GM13977 (cell line): ENCODE measurements around the gene CD9.

Source experiments
- DNase-seq: peaks from one replicate; pipeline ENCODE4 v3.0.0; 2012; ENCODE audit warnings: low spot score
- in situ Hi-C: fragments of 300-500 bp; cut with MboI; formaldehyde crosslinking; loops from one replicate; pipeline ENCODE4 v1.12.0; 2022; ENCODE audit warnings: low sequenced_read_pairs, low pct_unique_long_range_greater_than_20kb, mixed read lengths, inconsistent platforms; ENCODE audit not compliant: unreplicated experiment
- TF ChIP-seq, protein P1 (sequence below): IDR thresholded peaks from 2 replicates; pipeline ENCODE4 v1.5.1; 2012; ENCODE audit warnings: mild to moderate bottlenecking, control low read depth; ENCODE audit not compliant: insufficient read depth; ENCODE audit errors: extremely low read depth, missing control alignments

The CD9 gene

DNA sequence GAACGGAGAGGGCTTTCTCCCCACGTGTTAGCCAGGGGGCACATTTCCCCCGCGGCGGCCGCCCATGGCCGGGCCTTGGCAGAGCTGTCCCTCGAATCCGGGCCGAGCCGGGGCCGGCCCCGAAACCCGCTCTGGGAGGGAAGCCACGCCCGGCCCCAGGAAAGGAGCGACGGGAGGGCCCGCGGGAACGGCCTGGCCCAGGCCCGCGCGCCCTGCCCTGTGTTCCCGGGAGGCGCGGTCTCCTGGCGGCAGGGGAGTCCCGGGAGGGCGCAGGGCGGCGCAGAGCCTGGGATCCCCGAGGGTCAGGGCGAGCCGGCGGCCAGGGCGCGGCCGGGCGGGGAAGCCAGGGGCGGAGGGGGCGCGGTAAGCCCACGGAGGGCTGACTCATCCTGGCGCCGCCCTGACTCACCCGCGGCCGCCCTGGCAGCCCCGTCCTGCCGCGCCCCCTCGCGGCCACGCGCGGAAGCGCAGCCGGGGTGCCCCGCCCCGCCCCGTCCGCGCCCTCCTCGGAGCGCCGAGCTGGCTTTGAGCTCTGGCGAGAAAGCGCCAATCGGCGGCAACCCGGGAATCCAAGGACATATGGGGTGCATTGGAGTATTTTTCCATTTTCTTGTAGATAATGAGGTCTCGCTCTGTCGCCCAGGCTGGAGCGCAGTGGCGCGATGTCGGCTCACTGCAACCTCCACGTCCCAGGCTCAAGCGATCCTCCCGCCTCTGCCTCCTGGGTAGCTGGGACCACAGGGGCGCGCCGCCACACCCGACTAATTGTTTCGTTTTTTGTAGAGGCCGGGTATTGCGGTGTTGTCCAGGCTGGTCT lies 78.4 kb downstream of the CD9 start:
- in situ Hi-C loops = no loop called here
- DNase-seq = peak; percentile 91
- TF ChIP-seq, protein P1, sequence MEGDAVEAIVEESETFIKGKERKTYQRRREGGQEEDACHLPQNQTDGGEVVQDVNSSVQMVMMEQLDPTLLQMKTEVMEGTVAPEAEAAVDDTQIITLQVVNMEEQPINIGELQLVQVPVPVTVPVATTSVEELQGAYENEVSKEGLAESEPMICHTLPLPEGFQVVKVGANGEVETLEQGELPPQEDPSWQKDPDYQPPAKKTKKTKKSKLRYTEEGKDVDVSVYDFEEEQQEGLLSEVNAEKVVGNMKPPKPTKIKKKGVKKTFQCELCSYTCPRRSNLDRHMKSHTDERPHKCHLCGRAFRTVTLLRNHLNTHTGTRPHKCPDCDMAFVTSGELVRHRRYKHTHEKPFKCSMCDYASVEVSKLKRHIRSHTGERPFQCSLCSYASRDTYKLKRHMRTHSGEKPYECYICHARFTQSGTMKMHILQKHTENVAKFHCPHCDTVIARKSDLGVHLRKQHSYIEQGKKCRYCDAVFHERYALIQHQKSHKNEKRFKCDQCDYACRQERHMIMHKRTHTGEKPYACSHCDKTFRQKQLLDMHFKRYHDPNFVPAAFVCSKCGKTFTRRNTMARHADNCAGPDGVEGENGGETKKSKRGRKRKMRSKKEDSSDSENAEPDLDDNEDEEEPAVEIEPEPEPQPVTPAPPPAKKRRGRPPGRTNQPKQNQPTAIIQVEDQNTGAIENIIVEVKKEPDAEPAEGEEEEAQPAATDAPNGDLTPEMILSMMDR = peak; percentile 93

DNA sequence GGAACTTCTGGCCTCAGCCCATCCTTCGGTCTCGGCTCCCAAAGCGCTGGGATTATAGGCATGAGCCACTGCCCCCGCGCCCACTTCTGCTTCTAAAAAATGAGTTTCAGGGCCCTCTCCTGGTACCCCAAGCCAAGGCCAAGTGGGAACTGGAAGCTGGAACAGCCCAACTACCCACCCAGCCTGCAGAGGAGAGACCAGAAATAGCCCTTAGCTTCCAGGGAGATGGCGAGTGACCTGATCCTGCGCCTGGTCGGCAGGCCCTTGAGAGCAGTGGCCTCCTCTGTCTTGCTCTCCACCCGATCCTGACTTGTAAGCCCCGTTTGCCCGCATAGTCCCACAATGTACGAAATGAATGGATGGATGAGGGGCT lies 79.0 kb downstream of the CD9 start:
- TF ChIP-seq, protein P1 = no peak
- in situ Hi-C loops = no loop called here
- no peak for DNase-seq

DNA sequence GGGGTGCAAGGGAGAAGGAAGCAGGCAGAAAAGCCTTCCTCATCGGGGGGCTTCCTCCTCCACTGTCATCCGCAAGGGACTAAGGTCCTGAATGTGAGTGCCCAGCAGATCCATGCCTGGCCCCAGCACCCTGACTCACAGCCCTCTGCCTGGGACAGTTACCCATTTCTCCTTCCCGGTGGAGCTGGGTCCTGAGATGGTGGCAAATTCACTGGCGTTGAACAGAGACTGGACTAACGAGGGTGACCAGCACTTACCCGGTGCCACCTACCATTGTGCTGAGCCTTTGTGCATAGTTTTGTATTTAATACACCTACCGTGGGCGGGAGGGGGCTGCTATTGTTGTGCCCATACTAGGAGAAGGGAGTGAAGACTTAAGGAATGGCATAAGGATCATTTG lies 79.4 kb downstream of the CD9 start:
- no peak for DNase-seq
- TF ChIP-seq, protein P1 = no peak
- in situ Hi-C loops = loop anchor here (10.0 kb wide), 1 partner anchor 85 kb away; no protein-coding TSS in a partner anchor

DNA sequence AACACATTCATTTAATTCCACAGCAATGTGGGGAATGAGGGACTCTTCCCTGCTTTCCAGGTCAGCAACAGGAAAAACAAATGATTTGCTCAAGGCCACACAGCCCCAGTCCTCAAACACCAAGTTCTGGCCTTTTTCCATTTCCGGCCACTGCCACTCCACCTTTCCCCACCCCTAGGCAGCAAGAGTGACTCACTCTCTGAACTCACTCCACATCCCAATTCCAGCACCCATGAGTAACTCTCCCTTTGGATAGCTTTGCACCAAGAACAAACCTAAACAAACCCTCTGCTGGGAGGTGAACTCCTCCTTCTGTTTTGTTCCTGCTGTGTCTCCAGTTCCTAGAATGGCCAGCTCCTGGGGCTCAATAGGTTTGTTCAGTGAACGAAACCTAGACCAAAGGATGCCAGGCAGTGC lies 79.9 kb downstream of the CD9 start:
- no peak for DNase-seq
- TF ChIP-seq, protein P1 = no peak
- in situ Hi-C loops = loop anchor here (10.0 kb wide), 1 partner anchor 85 kb away; no protein-coding TSS in a partner anchor

DNA sequence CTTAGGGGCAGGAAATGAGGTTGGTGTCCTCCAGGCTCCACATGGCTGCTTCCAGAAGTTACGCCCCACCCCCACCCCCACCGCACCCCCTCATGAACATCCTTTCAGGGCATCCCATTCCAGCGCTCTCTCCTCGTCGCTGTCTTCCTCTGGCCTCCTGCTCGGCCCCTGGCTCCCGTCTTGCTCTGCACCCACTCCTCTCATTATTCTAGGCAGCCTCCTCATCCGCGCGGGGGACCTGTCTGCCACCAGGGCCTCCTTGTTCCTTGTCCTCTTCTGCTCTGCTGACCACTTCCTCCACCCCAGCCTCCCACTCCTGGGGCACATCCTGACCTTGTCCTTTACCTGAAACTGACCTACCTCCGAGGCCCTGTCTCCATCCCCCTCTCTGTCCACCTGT lies 80.5 kb downstream of the CD9 start:
- in situ Hi-C loops = loop anchor here (10.0 kb wide), 1 partner anchor 86 kb away; no protein-coding TSS in a partner anchor
- TF ChIP-seq, protein P1 = no peak
- DNase-seq = no peak

DNA sequence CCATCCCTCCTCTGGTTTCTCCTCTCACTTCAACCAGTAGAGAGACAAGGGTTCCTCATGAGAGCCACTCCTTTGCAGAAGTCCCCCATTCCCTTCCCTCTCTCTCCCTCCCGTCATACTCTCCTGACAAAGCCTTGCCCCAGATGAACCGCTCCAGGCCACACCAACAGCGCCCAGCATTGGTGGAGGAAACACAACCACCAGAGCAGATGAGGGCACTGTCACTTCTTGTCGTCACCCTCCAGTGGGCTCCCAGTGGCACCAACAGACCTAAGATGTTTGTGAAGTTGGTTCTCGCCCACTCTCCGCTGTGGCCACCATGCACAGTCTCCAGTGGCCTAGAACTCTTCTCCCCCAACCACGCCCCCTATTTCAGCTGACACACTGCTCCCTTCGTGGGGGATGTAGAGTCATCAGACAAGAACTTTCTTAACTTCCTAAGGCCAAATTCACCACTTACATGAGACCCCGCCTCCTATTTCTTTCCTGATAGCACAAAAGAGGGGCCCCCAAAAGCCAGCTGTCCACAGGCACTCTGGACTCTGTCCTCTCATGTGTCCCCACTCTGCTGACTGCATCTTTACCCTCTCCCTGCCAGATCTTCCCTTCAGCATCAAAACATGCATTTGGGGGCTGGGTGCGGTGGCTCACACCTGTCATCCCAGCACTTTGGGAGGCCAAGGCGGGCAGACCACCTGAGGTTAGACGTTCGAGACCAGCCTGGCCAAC lies 81.0 kb downstream of the CD9 start:
- TF ChIP-seq, protein P1 = no peak
- no peak for DNase-seq
- in situ Hi-C loops = loop anchor here (10.0 kb wide), 1 partner anchor 86 kb away; no protein-coding TSS in a partner anchor
